HEK293T (cell line): ENCODE measurements around the gene FNDC3B.

Experiments used
- CTCF ChIA-PET: fragments of 350-600 bp; formaldehyde crosslinking; extraction: SDS; loops from one replicate; lab custom pipeline; 2021; ENCODE audit warnings: antibody characterized with exemption, inconsistent platforms; lab: Yijun Ruan, JAX
- POLR2A ChIA-PET: fragments of 350-600 bp; formaldehyde crosslinking; extraction: SDS; loops from one replicate; lab custom pipeline; 2020; ENCODE audit warnings: antibody characterized with exemption, inconsistent platforms; lab: Yijun Ruan, JAX
- DNase-seq: peaks from one replicate; pipeline ENCODE4 v3.0.0; 2012; ENCODE audit warnings: mixed read lengths; ENCODE audit errors: extremely low spot score
- ARNT ChIP-seq: fragments of 450-650 bp; IDR thresholded peaks from 2 replicates; pipeline ENCODE4 v1.6.1; 2017; ENCODE audit warnings: mild to moderate bottlenecking
- BHLHE40 ChIP-seq: fragments of 450-650 bp; IDR thresholded peaks from 2 replicates; pipeline ENCODE4 v1.6.1; 2016; ENCODE audit warnings: mild to moderate bottlenecking, moderate library complexity, borderline replicate concordance
- CTBP1 ChIP-seq: fragments of 450-650 bp; IDR thresholded peaks from 2 replicates; pipeline ENCODE4 v1.6.1; 2016; ENCODE audit warnings: borderline replicate concordance
- ELF4 ChIP-seq: fragments of 450-650 bp; IDR thresholded peaks from 2 replicates; pipeline ENCODE4 v1.6.1; 2017; ENCODE audit warnings: antibody characterized with exemption
- FOXA1 ChIP-seq: fragments of 450-650 bp; IDR thresholded peaks from 2 replicates; pipeline ENCODE4 v1.6.1; 2016; ENCODE audit warnings: mild to moderate bottlenecking
- FOXK2 ChIP-seq: fragments of 450-650 bp; IDR thresholded peaks from 2 replicates; pipeline ENCODE4 v1.6.1; 2016; ENCODE audit warnings: mild to moderate bottlenecking
- FOXM1 ChIP-seq: fragments of 450-650 bp; IDR thresholded peaks from 2 replicates; pipeline ENCODE4 v1.6.1; 2017; ENCODE audit warnings: mild to moderate bottlenecking, borderline replicate concordance
- HDGF ChIP-seq: fragments of 450-650 bp; IDR thresholded peaks from 2 replicates; pipeline ENCODE4 v1.6.1; 2017; ENCODE audit warnings: antibody characterized with exemption, borderline replicate concordance
- L3MBTL2 ChIP-seq: fragments of 450-650 bp; conservative IDR thresholded peaks from 2 replicates; pipeline ENCODE4 v1.6.1; 2016; ENCODE audit warnings: mild to moderate bottlenecking
- LEF1 ChIP-seq: fragments of 450-650 bp; IDR thresholded peaks from 2 replicates; pipeline ENCODE4 v1.6.1; 2017; ENCODE audit warnings: mild to moderate bottlenecking, borderline replicate concordance
- NFRKB ChIP-seq: fragments of 450-650 bp; IDR thresholded peaks from 2 replicates; pipeline ENCODE4 v1.6.1; 2016; ENCODE audit warnings: mild to moderate bottlenecking, moderate library complexity
- PKNOX1 ChIP-seq: fragments of 450-650 bp; IDR thresholded peaks from 2 replicates; pipeline ENCODE4 v1.6.1; 2016
- SP1 ChIP-seq: fragments of 450-650 bp; IDR thresholded peaks from 2 replicates; pipeline ENCODE4 v1.6.1; 2017
- SUZ12 ChIP-seq: fragments of 450-650 bp; IDR thresholded peaks from 2 replicates; pipeline ENCODE4 v1.6.1; 2016; ENCODE audit warnings: mild to moderate bottlenecking
- TARDBP ChIP-seq: fragments of 450-650 bp; IDR thresholded peaks from 2 replicates; pipeline ENCODE4 v1.6.1; 2016
- ZNF384 ChIP-seq: fragments of 450-650 bp; IDR thresholded peaks from 2 replicates; pipeline ENCODE4 v1.6.1; 2016

Gene FNDC3B

DNA sequence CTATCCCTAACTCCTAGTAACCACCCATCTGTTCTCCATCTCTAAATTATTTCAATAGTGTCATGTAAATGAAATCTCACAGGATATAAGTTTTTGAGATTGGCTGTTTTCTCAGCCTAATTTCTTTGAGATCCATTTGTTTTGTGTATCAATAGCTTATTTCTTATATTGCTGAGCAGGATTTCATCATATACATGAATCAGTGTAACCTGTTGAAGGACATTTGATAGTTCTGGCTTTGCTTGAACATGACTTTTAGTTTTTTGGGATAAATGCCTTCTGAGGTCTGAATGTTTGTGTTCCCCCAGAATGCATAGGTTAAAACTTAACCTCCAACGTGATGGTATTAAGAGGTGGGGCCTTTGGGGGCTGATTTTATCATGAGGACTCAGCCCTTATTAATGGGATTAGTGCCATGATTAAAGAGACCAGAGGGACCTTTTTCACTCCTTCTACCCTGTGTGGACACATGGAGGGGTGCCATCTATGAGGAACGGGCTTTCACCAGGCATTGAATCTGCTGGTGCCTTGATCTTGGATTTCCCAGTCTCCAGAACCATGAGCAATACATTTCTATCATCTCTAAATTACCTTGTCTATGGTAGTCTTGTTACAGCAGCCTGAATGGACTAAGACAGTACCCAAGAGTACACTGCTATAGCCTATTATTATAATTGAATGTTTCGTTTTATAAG is 118.3 kb downstream of the FNDC3B start:
- POLR2A ChIA-PET, result no interaction called here
- DNase-seq, result no peak
- TF ChIP-seq FOXM1, result no peak
- no peak for TF ChIP-seq L3MBTL2
- no peak for TF ChIP-seq BHLHE40
- no peak for TF ChIP-seq NFRKB
- TF ChIP-seq PKNOX1, result no peak
- no peak for TF ChIP-seq FOXA1
- no peak for TF ChIP-seq HDGF
- no peak for TF ChIP-seq SUZ12
- no peak for TF ChIP-seq FOXK2
- TF ChIP-seq ELF4, result no peak
- TF ChIP-seq CTBP1, result no peak
- TF ChIP-seq ZNF384, result no peak
- TF ChIP-seq LEF1, result no peak
- TF ChIP-seq SP1, result no peak
- TF ChIP-seq TARDBP, result no peak
- TF ChIP-seq ARNT, result no peak
- CTCF ChIA-PET, result no interaction called here

DNA sequence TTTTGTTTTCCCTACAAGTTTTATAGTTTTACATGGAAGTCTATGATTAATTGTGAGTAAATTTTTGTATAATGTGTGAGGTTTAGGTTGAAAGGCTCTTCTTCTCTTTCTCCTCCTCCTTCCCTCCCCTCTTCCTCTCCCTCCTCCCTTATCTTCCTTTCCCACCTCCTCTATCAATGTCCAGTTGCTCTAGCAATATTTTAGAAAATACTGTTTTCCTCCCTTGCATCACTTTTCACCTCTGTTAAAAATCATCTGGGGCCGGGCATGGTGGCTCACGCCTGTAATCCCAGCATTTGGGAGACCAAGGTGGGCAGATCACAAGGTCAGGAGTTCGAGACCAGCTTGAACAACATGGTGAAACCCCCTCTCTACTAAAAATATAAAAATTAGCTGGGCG is 119.4 kb downstream of the FNDC3B start:
- DNase-seq, result no peak
- ChIA-PET POLR2A (no interaction called here), CTCF (no interaction called here)
- TF ChIP-seq ARNT, result no peak
- no peak for TF ChIP-seq FOXM1
- TF ChIP-seq NFRKB, result no peak
- TF ChIP-seq TARDBP, result no peak
- TF ChIP-seq L3MBTL2, result no peak
- no peak for TF ChIP-seq ELF4
- TF ChIP-seq LEF1, result no peak
- no peak for TF ChIP-seq FOXA1
- TF ChIP-seq CTBP1, result no peak
- no peak for TF ChIP-seq HDGF
- TF ChIP-seq FOXK2, result no peak
- TF ChIP-seq SP1, result no peak
- TF ChIP-seq PKNOX1, result no peak
- no peak for TF ChIP-seq BHLHE40
- TF ChIP-seq ZNF384, result no peak
- no peak for TF ChIP-seq SUZ12

DNA sequence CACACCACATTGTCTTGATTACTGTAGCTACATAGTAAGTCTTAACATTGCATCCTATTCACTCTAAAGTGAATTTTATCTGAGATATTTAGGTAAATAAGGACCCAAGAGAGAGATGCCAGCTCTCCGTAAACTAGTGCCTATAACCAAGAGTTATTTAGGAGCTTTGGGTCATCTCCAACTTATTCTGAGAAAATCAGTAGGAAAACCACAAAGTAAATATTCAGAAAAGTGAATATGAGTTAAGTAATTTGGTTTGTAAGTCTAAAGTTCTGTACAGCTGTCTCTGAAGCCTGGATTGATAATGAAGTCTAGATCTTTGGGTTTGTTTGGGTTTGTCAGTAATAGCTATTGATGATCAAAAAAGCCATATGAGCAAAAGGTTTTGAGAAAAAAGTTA is 120.0 kb downstream of the FNDC3B start:
- TF ChIP-seq BHLHE40 (no peak), TARDBP (no peak), FOXA1 (no peak), CTBP1 (no peak), ARNT (no peak), FOXM1 (no peak), NFRKB (no peak), LEF1 (no peak)
- DNase-seq, result no peak
- POLR2A ChIA-PET, result no interaction called here
- CTCF ChIA-PET, result no interaction called here

GRCh38 chr3:172159962-172160538 is 120.7 kb downstream of the FNDC3B start:
- DNase-seq, result no peak
- POLR2A ChIA-PET, result no interaction called here
- CTCF ChIA-PET, result no interaction called here
- TF ChIP-seq NFRKB (no peak), HDGF (no peak), FOXA1 (no peak), LEF1 (no peak), PKNOX1 (no peak), ZNF384 (no peak), TARDBP (no peak), CTBP1 (no peak), FOXM1 (no peak), BHLHE40 (no peak), FOXK2 (no peak), L3MBTL2 (no peak), SP1 (no peak), ARNT (no peak), ELF4 (no peak), SUZ12 (no peak)

DNA sequence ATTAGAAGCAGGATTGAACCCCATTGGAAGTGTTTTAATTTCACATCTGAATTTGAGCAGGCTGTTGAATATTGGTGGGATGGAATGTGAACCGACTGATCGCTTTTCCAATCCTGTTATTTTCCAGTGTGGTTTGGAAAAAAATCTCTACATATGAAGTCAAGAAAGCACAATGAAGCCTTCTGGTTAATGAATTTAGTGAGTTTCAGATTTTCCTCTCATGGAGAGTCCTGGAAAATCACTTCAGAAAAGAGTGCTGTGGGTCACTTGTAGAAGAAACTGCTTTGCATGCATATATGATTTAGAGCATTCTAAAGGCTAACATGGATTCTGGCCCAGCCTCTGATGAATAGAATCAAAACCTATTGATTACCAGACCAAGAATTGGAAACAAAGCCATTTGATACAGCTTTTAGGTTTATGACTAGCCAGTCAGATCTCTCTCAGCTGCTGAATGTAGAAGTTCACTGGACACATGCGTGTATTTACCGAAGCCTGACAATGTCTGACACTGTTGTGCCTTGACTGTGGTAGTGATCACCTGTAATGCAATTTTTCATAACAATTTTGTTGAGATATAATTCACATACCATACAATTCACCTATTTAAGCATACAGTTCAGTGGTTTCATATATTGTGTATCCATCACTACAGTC is 121.9 kb downstream of the FNDC3B start:
- ChIA-PET CTCF (interaction anchor here (0.5 kb wide), 1 partner anchor 462 kb away, joined by 3 read pairs; no protein-coding TSS in a partner anchor), POLR2A (no interaction called here)
- TF ChIP-seq ELF4, result no peak
- TF ChIP-seq BHLHE40, result no peak
- TF ChIP-seq FOXK2, result no peak
- no peak for TF ChIP-seq FOXA1
- TF ChIP-seq FOXM1, result no peak
- TF ChIP-seq ZNF384, result no peak
- DNase-seq, result no peak

GRCh38 chr3:172161959-172162358 is 122.6 kb downstream of the FNDC3B start:
- ChIA-PET POLR2A (no interaction called here), CTCF (no interaction called here)
- TF ChIP-seq TARDBP, result no peak
- TF ChIP-seq PKNOX1, result no peak
- TF ChIP-seq NFRKB, result no peak
- TF ChIP-seq L3MBTL2, result no peak
- TF ChIP-seq HDGF, result no peak
- TF ChIP-seq ARNT, result no peak
- TF ChIP-seq ZNF384, result no peak
- TF ChIP-seq ELF4, result no peak
- no peak for TF ChIP-seq SUZ12
- no peak for TF ChIP-seq BHLHE40
- DNase-seq, result no peak
